ENCODE data around the gene ZER1. TPM values are rescaled to one million over a fixed set of nuclear protein-coding genes. Genes with fewer than 3 reads are reported as not detected.

The ZER1 gene
- total RNA-seq, 2 donors from 2014 or later, result 61.6 to 72.6 TPM

GRCh38 chr9:128773049-128773448, 1.3 kb upstream of the ZER1 start:
- peaks cover 0 to 15% of the 10 kb centered on the region in 2 donors for H3K4me1 ChIP-seq
- H3K27ac ChIP-seq, result no peak overlapping the region
- no peaks in the 10 kb centered on the region for H3K9me3 ChIP-seq
- no peak for DNase-seq (ENCODE audit: low spot score)
- TF ChIP-seq CTCF (IDR thresholded peaks at IDR 0.05), result no peak
- no peaks in the 10 kb centered on the region for H3K36me3 ChIP-seq
- no peaks in the 10 kb centered on the region for H3K27me3 ChIP-seq
- H3K4me3 ChIP-seq, result no peak overlapping the region

- H3K27ac ChIP-seq, result peak overlapping the region; percentile 91 to 96
- no peak for DNase-seq (ENCODE audit: low spot score)
- no peaks in the 10 kb centered on the region for H3K27me3 ChIP-seq
- H3K4me1 ChIP-seq, result peaks cover 0 to 15% of the 10 kb centered on the region in 2 donors
- H3K36me3 ChIP-seq, result no peaks in the 10 kb centered on the region
- no peak for TF ChIP-seq CTCF (IDR thresholded peaks at IDR 0.05)
- H3K9me3 ChIP-seq, result no peaks in the 10 kb centered on the region
- H3K4me3 ChIP-seq, result peak overlapping the region; percentile 86 to 87
Measured at GRCh38 chr9:128771094-128771721, 519 bp downstream of the ZER1 start.

DNA sequence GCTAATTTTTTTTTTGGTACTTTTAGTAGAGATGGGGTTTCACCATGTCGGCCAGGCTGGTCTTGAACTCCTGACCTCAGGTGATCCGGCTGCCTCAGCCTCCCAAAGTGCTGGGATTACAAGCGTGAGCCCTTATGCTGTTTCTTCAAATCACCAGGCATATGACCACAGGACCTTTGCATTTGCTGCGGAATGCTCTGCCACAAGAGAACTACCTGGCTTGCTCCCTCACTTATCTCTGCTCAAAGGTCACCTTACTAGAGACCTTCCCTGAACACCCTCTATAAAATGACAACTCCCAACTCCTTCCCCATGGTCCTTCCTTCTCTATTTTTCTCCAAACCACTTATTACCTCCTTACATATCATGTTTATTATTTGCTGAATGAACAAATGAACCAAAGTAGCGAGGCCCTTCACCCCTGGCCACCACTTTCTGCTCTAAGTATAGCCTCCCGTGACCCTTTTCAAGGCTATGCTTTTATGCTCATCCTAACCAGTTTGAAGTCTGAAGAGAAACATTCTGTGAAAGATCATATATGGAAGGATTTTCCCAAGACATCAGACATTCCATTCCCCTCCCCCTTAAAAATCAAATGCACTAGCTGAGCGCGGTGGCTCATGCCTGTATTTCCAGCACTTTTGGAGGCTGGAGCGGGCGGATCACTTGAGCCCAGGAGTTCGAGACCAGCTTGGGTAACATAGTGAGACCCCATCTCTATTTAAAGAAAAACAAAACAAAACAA, 1.3 kb downstream of the ZER1 start:
- DNase-seq (ENCODE audit: low spot score), result no peak
- no peaks in the 10 kb centered on the region for H3K27me3 ChIP-seq
- H3K4me3 ChIP-seq, result peak overlapping the region; percentile 86 to 87
- no peak for TF ChIP-seq CTCF (IDR thresholded peaks at IDR 0.05)
- no peaks in the 10 kb centered on the region for H3K9me3 ChIP-seq
- H3K36me3 ChIP-seq, result no peaks in the 10 kb centered on the region
- H3K27ac ChIP-seq, result peak overlapping the region in 1 of 2 donors; percentile 91
- peaks cover 0 to 15% of the 10 kb centered on the region in 2 donors for H3K4me1 ChIP-seq

- Histone ChIP-seq H3K27me3 (no peaks in the 10 kb centered on the region), H3K27ac (no peak overlapping the region), H3K4me1 (peaks cover 0 to 15% of the 10 kb centered on the region in 2 donors), H3K9me3 (no peaks in the 10 kb centered on the region), H3K4me3 (no peak overlapping the region), H3K36me3 (no peaks in the 10 kb centered on the region)
- DNase-seq (ENCODE audit: low spot score), result no peak
- no peak for TF ChIP-seq CTCF (IDR thresholded peaks at IDR 0.05)
Measured at GRCh38 chr9:128768606-128769005, 3.1 kb downstream of the ZER1 start.

DNA sequence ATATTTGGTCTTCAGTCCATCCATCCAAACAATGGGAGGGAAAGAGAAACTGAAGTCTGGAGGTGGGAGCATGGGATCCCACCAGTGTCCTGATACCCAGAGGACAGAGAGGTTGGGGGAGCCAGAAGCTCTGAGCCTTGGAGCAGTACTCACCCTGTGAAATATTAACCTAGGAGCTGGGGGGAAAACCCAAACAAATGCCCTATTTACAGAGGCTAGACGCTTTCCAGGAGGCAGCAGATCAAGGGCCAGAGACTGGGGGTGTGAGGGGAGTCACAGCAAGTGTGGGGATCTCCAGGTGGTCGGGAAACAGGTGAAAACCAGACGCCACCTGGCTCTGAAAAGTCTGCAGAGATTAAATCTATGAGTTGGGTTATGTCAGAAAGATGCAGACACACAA, 6.2 kb downstream of the ZER1 start:
- Histone ChIP-seq H3K27ac (no peak overlapping the region), H3K4me3 (no peak overlapping the region), H3K27me3 (no peaks in the 10 kb centered on the region), H3K9me3 (no peaks in the 10 kb centered on the region), H3K4me1 (peaks cover 0 to 7% of the 10 kb centered on the region in 2 donors), H3K36me3 (no peaks in the 10 kb centered on the region)
- no peak for DNase-seq (ENCODE audit: low spot score)
- TF ChIP-seq CTCF (IDR thresholded peaks at IDR 0.05), result no peak
